PFSK-1 (cell line): ENCODE measurements around the gene MBNL1.

Source experiments
- FOXP2 ChIP-seq: optimal IDR thresholded peaks from 2 replicates; pipeline ENCODE3; 2011; ENCODE audit warnings: borderline replicate concordance, control low read depth, inconsistent platforms; ENCODE audit not compliant: insufficient read depth; ENCODE audit errors: extremely low read length, extremely low read depth
- POLR2AphosphoS5 ChIP-seq: IDR thresholded peaks from 2 replicates; pipeline ENCODE4 v1.6.1; 2012; ENCODE audit warnings: low read depth, mild to moderate bottlenecking, control low read depth, low read length, moderate library complexity
- REST ChIP-seq, 2 experiments: IDR thresholded peaks; 2 replicates each; pipeline versions ENCODE4 v1.6.1 to v1.8.0; 2011 to 2012; ENCODE audit warnings: low read depth in 2 of 2, low read length in 2 of 2, control low read depth in 1 of 2, inconsistent platforms in 1 of 2, mild to moderate bottlenecking in 1 of 2, moderate library complexity in 1 of 2; ENCODE audit not compliant: insufficient read depth in 1 of 2
- SIN3A ChIP-seq: IDR thresholded peaks from 2 replicates; pipeline ENCODE4 v1.6.1; 2012; ENCODE audit warnings: mild to moderate bottlenecking, low read length, moderate library complexity, borderline replicate concordance; ENCODE audit not compliant: insufficient read depth
- TAF1 ChIP-seq: IDR thresholded peaks from 2 replicates; pipeline ENCODE4 v1.6.1; 2012; ENCODE audit warnings: low read length, control low read depth, borderline replicate concordance; ENCODE audit not compliant: insufficient read depth

MBNL1 gene

GRCh38 chr3:152345233-152345632, 76.5 kb downstream of the MBNL1 start:
- TF ChIP-seq REST (IDR thresholded peaks at IDR 0.05; ENCODE audit: insufficient read depth in 1 of 2, low read depth in 2 of 2, low read length in 2 of 2), result no peak

GRCh38 chr3:152346058-152346457, 77.3 kb downstream of the MBNL1 start:
- TF ChIP-seq SIN3A, result no peak
- TF ChIP-seq FOXP2, result no peak
- TF ChIP-seq TAF1, result no peak
- no peak for TF ChIP-seq POLR2AphosphoS5
- TF ChIP-seq REST (IDR thresholded peaks at IDR 0.05; ENCODE audit: insufficient read depth in 1 of 2, low read depth in 2 of 2, low read length in 2 of 2), result no peak

- no peak for TF ChIP-seq TAF1
- TF ChIP-seq SIN3A, result no peak
- no peak for TF ChIP-seq FOXP2
- TF ChIP-seq REST (IDR thresholded peaks at IDR 0.05; ENCODE audit: insufficient read depth in 1 of 2, low read depth in 2 of 2, low read length in 2 of 2), result no peak
- TF ChIP-seq POLR2AphosphoS5, result no peak
These were observed 78.0 kb downstream of the MBNL1 start for GRCh38 chr3:152346740-152347139.

- TF ChIP-seq TAF1, result no peak
- TF ChIP-seq REST (IDR thresholded peaks at IDR 0.05; ENCODE audit: insufficient read depth in 1 of 2, low read depth in 2 of 2, low read length in 2 of 2), result no peak
- TF ChIP-seq SIN3A, result no peak
- TF ChIP-seq FOXP2, result no peak
- TF ChIP-seq POLR2AphosphoS5, result no peak
These were observed 79.9 kb downstream of the MBNL1 start for GRCh38 chr3:152348436-152349177.

GRCh38 chr3:152349392-152349791, 80.7 kb downstream of the MBNL1 start:
- no peak for TF ChIP-seq SIN3A
- no peak for TF ChIP-seq TAF1
- TF ChIP-seq POLR2AphosphoS5, result no peak
- no peak for TF ChIP-seq REST (IDR thresholded peaks at IDR 0.05; ENCODE audit: insufficient read depth in 1 of 2, low read depth in 2 of 2, low read length in 2 of 2)
- TF ChIP-seq FOXP2, result no peak
